Stimulated activated naive CD4-positive, alpha-beta T cell treated with Interleukin-2 at 50 U/mL for 16 hours (primary cell): ENCODE data around the gene GLI3.

Source experiments
- DNase-seq: peaks from one replicate; lab custom pipeline; 2025; lab: John Stamatoyannopoulos, UW

Gene GLI3

GRCh38 chr7:42033480-42033879, 203.5 kb downstream of the GLI3 start:
- no peak for DNase-seq

GRCh38 chr7:42029405-42029804, 207.6 kb downstream of the GLI3 start:
- DNase-seq = no peak

- no peak for DNase-seq
Measured at GRCh38 chr7:42027521-42027920, 209.5 kb downstream of the GLI3 start.

GRCh38 chr7:42026622-42027197, 210.3 kb downstream of the GLI3 start:
- no peak for DNase-seq

- no peak for DNase-seq
Measured at GRCh38 chr7:42025635-42026375, 211.2 kb downstream of the GLI3 start.

- DNase-seq = no peak
Measured at GRCh38 chr7:42024537-42024936, 212.5 kb downstream of the GLI3 start.

- no peak for DNase-seq
Measured at GRCh38 chr7:42023262-42023661, 213.7 kb downstream of the GLI3 start.

GRCh38 chr7:42022791-42023190, 214.2 kb downstream of the GLI3 start:
- DNase-seq = no peak

- no peak for DNase-seq
Measured at GRCh38 chr7:42022056-42022455, 215.0 kb downstream of the GLI3 start.

GRCh38 chr7:42021631-42022030, 215.4 kb downstream of the GLI3 start:
- DNase-seq = no peak

- DNase-seq = no peak
Measured at GRCh38 chr7:42020061-42020460, 216.9 kb downstream of the GLI3 start.

GRCh38 chr7:42017349-42017986, 219.5 kb downstream of the GLI3 start:
- DNase-seq = no peak

GRCh38 chr7:42016517-42016916, 220.5 kb downstream of the GLI3 start:
- DNase-seq = no peak

GRCh38 chr7:42014625-42015618, 222.1 kb downstream of the GLI3 start:
- no peak for DNase-seq

GRCh38 chr7:42012786-42013360, 224.1 kb downstream of the GLI3 start:
- no peak for DNase-seq

- DNase-seq = no peak
Measured at GRCh38 chr7:42012313-42012712, 224.7 kb downstream of the GLI3 start.

- no peak for DNase-seq
Measured at GRCh38 chr7:42011846-42012245, 225.2 kb downstream of the GLI3 start.

- DNase-seq = no peak
Measured at GRCh38 chr7:42010751-42011150, 226.3 kb downstream of the GLI3 start.

- no peak for DNase-seq
Measured at GRCh38 chr7:42006801-42007513, 230.1 kb downstream of the GLI3 start.

- no peak for DNase-seq
Measured at GRCh38 chr7:42002654-42003053, 234.4 kb downstream of the GLI3 start.

- no peak for DNase-seq
Measured at GRCh38 chr7:41999736-42000283, 237.2 kb downstream of the GLI3 start.
